Stimulated activated memory B cell treated with anti-CD40 and anti-IgM and Interleukin-4, amounts not matched to agents 10 μg/mL and 1 μg/mL and 100 μg/mL, for 72 hours (primary cell): ENCODE data around the gene RNF150.
A peak's percentile ranks its signal among the peaks of the same experiment; 100 is the strongest.
"Not testable (repeated sequence)": the region's sequence is repeated elsewhere in the genome, so short reads cannot be mapped to it uniquely, and the experiment has no call there.

ENCODE experiments used
- ATAC-seq: fragments of 150-1000 bp; cut with Tn5 transposase; 2 replicates; pipeline ENCODE4 v1.10.0; 2021
- H3K27ac Mint-ChIP-seq: one replicate; pipeline ENCODE4 v1.8.0; 2022; ENCODE audit warnings: mild to moderate bottlenecking, mixed read lengths
- H3K27me3 Mint-ChIP-seq: one replicate; pipeline ENCODE4 v1.8.0; 2022; ENCODE audit warnings: mixed read lengths
- H3K36me3 Mint-ChIP-seq: one replicate; pipeline ENCODE4 v1.8.0; 2022; ENCODE audit warnings: mixed read lengths
- H3K4me1 Mint-ChIP-seq: one replicate; pipeline ENCODE4 v1.8.0; 2022; ENCODE audit warnings: mixed read lengths
- H3K4me3 Mint-ChIP-seq: one replicate; pipeline ENCODE4 v1.8.0; 2022; ENCODE audit warnings: mild to moderate bottlenecking, moderate library complexity, mixed read lengths
- H3K9me3 Mint-ChIP-seq: one replicate; pipeline ENCODE4 v1.8.0; 2022; ENCODE audit warnings: mixed read lengths

Gene RNF150

DNA sequence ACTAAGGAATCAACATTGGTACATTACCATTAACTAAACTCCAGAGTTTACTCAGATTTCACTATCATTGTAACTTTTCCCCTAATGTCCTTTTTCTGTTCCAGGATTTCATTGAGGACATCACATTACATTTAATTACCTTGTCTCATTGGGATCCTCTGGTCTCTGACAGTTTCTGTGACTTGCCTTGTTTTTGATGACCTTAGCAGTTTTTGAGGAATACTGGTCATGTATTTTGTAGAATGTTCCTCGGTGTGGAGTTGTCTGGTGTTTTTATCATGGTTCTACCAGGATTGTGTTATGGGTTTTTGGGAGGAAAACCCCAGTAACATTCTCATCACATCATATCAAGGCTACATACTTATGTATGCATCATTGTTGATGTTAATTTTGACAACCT is 281.5 kb downstream of the RNF150 start:
- H3K27ac Mint-ChIP-seq = no peak overlapping the region

DNA sequence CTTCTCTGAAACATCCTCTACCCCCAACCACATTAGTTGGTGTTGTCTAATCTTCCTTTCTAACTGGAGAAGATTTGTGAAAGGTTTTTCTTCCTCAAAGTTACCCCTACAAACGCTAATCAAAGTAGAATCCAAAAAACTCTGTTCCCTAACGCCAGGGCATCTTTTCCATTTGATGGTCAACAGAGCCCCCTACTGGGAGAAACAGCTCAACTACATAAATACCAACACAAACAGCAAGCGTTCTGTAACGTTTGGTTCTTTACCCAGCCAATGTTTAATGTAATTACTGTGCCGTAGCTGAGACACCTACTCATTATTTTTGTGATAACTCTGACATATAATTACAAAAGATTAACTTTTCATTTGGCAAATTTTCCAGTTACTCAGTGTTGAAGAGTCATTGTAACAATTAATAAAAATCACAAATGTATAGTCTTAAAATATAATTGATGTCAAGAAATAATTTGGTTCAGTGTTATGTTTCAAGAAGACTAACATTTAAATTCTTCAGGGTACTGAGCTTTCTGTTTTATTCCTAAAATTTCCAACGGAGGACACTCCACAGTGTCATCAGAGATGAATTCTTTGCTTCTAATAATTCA is 282.1 kb downstream of the RNF150 start:
- Mint-ChIP-seq H3K27ac (peak overlapping the region; percentile 89), H3K4me3 (no peak overlapping the region), H3K9me3 (no peaks in the 10 kb centered on the region), H3K36me3 (no peaks in the 10 kb centered on the region), H3K27me3 (no peaks in the 10 kb centered on the region), H3K4me1 (peaks cover 28% of the 10 kb centered on the region)
- ATAC-seq = peak; percentile 71

More for the DNA sequence above, 281.5 kb downstream of the RNF150 start:
- Mint-ChIP-seq H3K4me3 (no peak overlapping the region), H3K36me3 (no peaks in the 10 kb centered on the region), H3K4me1 (peaks cover 28% of the 10 kb centered on the region), H3K27me3 (no peaks in the 10 kb centered on the region), H3K9me3 (no peaks in the 10 kb centered on the region)
- no peak for ATAC-seq

DNA sequence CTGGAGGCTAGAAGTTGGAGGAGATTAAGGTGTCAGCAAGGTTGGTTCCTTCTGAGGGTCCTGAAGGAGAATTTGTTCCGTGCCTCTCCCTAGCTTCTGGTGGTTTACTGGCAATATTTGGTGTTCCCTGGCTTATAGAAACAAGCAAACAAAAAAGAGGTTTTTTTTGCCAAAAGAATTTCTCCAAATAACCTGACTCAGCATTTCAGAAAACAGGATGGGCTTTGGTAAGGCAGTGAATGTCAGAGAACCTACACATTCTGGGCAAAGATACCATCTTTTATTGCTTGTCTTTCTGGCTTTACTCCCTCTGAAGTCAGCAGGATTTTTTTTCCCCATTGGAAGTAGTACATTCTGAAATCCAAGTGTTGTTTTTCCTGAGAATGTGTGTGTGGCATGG is 283.7 kb downstream of the RNF150 start:
- Mint-ChIP-seq H3K9me3 (peaks cover 2% of the 10 kb centered on the region), H3K4me3 (no peak overlapping the region), H3K4me1 (peaks cover 21% of the 10 kb centered on the region), H3K27me3 (no peaks in the 10 kb centered on the region), H3K36me3 (no peaks in the 10 kb centered on the region), H3K27ac (peak overlapping the region; percentile 89)
- no peak for ATAC-seq

DNA sequence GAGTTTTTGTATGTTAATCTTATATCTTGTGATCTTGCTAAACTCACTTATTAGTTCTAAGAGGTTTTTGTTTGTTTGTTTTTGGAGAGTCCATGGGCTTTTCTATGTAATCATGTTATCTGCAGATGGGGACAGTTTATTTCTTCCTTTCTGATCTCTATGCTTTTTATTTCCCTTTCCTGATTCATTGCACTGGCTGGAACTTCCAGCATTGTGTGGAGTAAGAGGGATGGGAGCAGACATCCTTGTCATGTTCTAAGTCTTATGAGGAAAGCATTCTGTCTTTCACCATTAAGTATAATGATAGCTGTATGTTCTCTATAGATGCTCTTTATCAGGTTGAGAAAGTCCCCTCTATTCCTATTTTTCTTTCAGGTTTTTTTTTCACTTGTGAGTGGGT is 286.5 kb downstream of the RNF150 start:
- H3K27me3 Mint-ChIP-seq = no peaks in the 10 kb centered on the region
- H3K27ac Mint-ChIP-seq = no peak overlapping the region
- ATAC-seq = no peak
- peaks cover 4% of the 10 kb centered on the region for H3K36me3 Mint-ChIP-seq
- no peak overlapping the region for H3K4me3 Mint-ChIP-seq
- peaks cover 27% of the 10 kb centered on the region for H3K4me1 Mint-ChIP-seq
- peaks cover 4% of the 10 kb centered on the region for H3K9me3 Mint-ChIP-seq

DNA sequence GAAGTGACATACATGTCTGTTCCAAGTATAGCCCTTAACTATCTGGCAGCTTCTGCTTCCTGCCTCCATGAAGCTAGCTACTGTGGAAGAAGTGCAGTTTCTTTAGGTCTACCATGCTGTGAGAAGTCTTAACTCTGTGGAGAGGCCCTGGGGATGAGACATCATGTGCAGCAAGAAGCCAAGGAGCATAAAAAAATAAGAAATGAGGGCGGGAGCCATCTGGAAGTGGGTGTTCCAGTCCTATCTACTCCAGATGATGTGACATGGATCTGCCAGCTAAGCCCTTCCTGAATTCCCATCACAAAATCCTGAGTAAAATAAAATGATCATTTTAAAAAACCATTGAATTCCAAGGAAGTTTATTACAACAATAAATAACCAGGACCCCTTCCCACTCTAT is 289.2 kb downstream of the RNF150 start:
- H3K27me3 Mint-ChIP-seq = no peaks in the 10 kb centered on the region
- peaks cover 38% of the 10 kb centered on the region for H3K4me1 Mint-ChIP-seq
- H3K9me3 Mint-ChIP-seq = peaks cover 8% of the 10 kb centered on the region
- no peak overlapping the region for H3K27ac Mint-ChIP-seq
- H3K36me3 Mint-ChIP-seq = peaks cover 8% of the 10 kb centered on the region
- H3K4me3 Mint-ChIP-seq = no peak overlapping the region
- no peak for ATAC-seq

DNA sequence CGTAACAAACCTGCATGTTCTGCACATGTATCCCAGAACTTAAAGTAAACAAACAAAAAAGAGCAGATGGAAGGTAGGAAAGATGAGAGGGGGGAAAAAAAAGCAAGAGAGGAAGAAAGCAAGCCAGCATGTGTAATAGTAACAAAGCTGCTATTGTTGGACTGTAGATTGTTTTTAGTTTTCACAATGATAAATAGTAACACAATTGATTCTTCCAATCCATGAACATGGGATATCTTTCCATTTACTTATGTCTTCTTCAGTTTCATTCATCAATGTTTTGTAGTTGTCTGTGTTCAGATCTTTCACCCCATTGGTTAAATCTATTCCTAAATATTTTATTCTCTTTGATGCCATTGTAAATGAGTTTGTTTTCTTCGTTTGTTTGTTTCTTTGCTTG is 292.1 kb downstream of the RNF150 start:
- Mint-ChIP-seq H3K9me3 (peaks cover 8% of the 10 kb centered on the region), H3K4me1 (peaks cover 46% of the 10 kb centered on the region), H3K4me3 (no peak overlapping the region), H3K36me3 (peaks cover 8% of the 10 kb centered on the region), H3K27ac (peak overlapping the region; percentile 59), H3K27me3 (no peaks in the 10 kb centered on the region)
- no peak for ATAC-seq

DNA sequence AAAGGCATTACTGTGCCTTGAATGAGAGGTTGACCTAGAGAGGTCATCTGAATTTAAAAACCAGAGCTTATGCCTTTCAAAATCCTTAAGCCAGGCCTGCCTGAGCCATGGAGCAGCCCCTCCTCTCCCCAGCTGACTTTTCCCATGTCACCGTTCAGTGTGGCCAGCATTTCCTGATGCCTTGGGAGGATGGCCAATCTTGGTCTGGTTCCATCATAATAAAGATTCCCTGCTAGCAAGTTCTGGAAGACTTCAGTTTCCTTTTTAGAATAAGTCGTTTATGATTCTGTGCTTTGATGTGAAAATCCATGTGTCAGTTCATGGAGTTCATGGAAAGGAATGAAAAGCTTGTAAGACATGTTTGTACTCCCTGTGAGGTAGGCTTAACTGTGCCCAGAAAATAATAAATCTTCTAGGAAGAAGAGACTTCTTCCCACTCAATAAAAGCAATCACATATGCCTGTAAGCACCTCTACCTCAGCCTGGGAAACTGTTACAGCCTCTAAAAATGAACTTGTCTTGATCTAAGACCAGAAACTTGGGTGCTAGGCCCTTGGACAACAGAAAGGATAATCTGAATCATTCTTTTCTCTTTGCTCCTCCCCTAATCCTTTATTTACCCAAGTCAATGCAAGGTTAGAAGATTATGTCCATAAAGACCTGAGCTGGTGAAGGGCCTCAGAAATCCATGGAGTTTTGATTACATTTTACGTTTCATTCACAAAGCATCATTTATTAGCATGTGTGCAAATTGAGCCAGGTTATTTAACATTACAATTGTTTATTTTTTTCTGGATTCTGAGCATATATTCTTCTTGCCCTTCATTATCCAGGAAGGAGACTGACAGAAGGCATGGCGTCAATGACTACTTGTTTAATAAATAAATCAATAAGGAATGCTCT is 293.1 kb downstream of the RNF150 start:
- Mint-ChIP-seq H3K9me3 (peaks cover 8% of the 10 kb centered on the region), H3K36me3 (peaks cover 8% of the 10 kb centered on the region), H3K4me1 (peaks cover 48% of the 10 kb centered on the region), H3K27me3 (no peaks in the 10 kb centered on the region), H3K4me3 (no peak overlapping the region), H3K27ac (peak overlapping the region; percentile 59)
- ATAC-seq = no peak

DNA sequence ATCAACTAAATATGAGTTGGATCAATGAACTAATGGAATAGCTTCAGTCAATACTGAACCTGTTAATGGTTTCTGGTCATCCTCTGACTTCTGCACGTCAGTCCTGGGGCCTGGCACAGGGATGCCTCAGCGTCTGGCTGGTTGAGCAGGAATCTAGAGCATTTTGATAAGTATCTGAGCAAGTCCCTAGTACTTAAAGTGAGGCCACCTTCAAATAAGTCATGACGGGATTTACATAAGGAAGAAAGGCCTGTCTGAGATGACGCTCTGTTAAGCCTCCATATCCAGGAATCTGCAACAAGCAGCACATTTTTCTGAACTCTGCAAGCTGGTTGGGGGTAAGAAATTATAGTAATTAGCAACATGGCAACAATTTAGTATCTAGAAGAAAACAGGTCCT is 293.9 kb downstream of the RNF150 start:
- Mint-ChIP-seq H3K27ac (peak overlapping the region; percentile 57), H3K4me1 (peaks cover 55% of the 10 kb centered on the region), H3K9me3 (peaks cover 6% of the 10 kb centered on the region), H3K27me3 (no peaks in the 10 kb centered on the region), H3K4me3 (no peak overlapping the region), H3K36me3 (peaks cover 8% of the 10 kb centered on the region)
- no peak for ATAC-seq

DNA sequence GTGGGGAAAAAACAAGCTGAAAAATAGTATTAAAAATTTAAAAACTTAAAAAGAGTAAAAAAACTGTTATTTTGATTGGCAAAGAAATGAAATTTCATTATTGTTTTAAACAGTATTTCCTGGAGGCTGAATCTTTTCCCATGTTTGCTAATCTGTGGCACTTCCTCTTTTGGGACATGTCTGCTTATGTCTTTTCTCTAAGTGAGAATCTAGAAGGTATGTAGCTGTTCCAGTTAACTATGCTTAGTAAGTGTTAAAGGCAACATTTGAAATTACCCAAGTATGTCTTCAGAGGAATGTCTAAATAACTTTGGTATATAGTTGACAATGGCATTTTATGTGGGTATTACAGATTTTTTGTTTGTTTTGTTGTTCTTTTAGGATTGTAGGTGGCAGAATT is 295.5 kb downstream of the RNF150 start:
- H3K4me1 Mint-ChIP-seq = peaks cover 56% of the 10 kb centered on the region
- peaks cover 8% of the 10 kb centered on the region for H3K36me3 Mint-ChIP-seq
- H3K4me3 Mint-ChIP-seq = no peak overlapping the region
- H3K9me3 Mint-ChIP-seq = peaks cover 11% of the 10 kb centered on the region
- no peaks in the 10 kb centered on the region for H3K27me3 Mint-ChIP-seq
- no peak for ATAC-seq
- peak overlapping the region; percentile 57 for H3K27ac Mint-ChIP-seq

DNA sequence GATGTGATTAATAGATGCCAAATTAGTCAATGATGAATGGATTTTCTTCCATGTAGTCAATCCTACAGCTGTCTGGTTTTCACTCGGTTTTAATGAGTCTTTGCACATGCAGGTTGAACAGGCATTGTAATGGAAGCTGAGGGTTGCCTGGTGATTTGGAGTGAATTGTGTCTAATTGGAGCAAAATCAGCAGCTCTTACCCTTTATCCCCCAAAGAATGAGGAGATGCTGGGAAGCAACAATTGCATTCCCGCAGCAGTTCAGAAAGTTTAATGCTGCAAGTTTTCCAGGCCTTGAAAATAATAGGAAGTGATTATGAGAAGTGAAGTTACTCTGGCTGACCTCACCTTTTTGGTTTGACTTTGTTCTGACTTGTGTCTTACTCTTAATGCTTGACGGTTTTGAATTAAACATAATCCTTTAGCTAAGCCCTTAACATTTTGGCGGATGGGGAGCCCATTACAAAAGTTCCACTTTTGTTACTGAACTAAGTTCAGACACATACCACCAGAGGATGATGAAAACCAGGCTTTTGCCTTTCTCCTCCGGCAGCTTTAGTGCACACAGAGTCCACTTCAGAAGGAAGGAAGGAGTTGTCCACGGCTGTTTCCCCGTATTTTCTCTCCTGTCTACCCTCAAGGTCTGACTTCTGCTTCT is 298.3 kb downstream of the RNF150 start:
- Mint-ChIP-seq H3K4me1 (peaks cover 53% of the 10 kb centered on the region), H3K27ac (peak overlapping the region; percentile 31), H3K4me3 (no peak overlapping the region), H3K36me3 (peaks cover 6% of the 10 kb centered on the region), H3K9me3 (peaks cover 9% of the 10 kb centered on the region), H3K27me3 (no peaks in the 10 kb centered on the region)
- ATAC-seq = no peak

DNA sequence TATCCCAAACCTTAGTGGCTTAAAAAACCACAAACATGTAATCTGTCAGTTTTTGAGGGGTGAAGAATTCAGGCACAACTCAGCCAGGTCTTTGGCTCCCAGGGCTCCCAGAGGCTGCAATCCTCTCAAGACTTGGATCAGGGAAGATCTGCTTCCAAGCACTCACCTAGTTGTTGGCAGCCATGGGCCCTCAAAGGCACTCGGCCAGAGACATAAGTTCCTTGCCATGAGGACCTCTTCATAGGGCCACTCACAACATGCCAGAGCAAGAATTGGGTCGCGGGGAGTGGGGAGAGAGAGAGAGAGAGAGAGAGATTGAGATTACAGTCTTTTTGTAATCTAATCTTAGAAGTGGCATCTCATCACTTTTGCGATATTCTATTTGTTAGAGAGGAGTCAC is 300.0 kb downstream of the RNF150 start:
- ATAC-seq = no peak
- peaks cover 12% of the 10 kb centered on the region for H3K9me3 Mint-ChIP-seq

DNA sequence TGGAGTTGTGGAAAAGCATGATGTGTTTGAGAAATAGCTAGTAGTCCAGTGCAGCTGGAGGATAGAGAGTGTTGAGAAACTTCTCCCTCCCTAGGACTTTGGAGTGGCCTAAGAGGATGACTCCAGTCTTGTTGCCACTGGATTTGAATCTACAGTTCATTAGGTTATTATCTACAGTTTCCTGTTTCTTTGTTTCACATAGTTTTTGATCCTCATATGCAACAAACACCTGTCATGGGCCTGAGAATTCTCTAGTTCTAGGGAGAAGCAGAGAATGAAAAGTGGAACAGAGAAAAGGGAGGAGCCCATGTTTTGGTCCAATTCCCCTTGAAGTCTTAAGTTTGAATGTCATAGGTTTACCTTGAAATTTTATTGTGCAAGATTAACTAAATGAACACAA is 303.4 kb downstream of the RNF150 start:
- peaks cover 17% of the 10 kb centered on the region for H3K36me3 Mint-ChIP-seq
- peaks cover 17% of the 10 kb centered on the region for H3K9me3 Mint-ChIP-seq
- H3K27me3 Mint-ChIP-seq = no peaks in the 10 kb centered on the region
- peak; percentile 83 for ATAC-seq
- H3K4me3 Mint-ChIP-seq = no peak overlapping the region
- peaks cover 71% of the 10 kb centered on the region for H3K4me1 Mint-ChIP-seq
- H3K27ac Mint-ChIP-seq = peak overlapping the region; percentile 85

More for the DNA sequence above, 300.0 kb downstream of the RNF150 start:
- H3K4me3 Mint-ChIP-seq = no peak overlapping the region
- H3K36me3 Mint-ChIP-seq = peaks cover 12% of the 10 kb centered on the region
- no peaks in the 10 kb centered on the region for H3K27me3 Mint-ChIP-seq
- peaks cover 56% of the 10 kb centered on the region for H3K4me1 Mint-ChIP-seq
- H3K27ac Mint-ChIP-seq = peak overlapping the region; percentile 85

DNA sequence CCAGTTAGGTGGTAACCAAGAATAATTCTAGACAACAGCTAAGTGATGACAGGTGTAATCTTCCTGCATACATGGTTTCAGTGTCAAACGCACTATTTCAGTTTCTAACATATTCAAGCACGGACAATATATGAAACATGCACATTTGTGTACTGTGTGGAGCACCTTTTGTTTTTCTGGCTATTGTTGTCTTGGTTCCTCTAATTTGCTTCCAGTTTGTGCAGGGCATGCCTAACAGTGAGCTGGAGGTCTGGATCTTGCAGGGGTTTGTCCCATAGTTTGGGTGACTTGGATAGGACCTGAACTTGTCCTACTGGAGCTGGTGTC is 306.6 kb downstream of the RNF150 start:
- Mint-ChIP-seq H3K9me3 (peaks cover 26% of the 10 kb centered on the region), H3K27ac (peak overlapping the region; percentile 60), H3K4me3 (no peak overlapping the region), H3K36me3 (peaks cover 35% of the 10 kb centered on the region), H3K27me3 (no peaks in the 10 kb centered on the region), H3K4me1 (peaks cover 62% of the 10 kb centered on the region)
- no peak for ATAC-seq

DNA sequence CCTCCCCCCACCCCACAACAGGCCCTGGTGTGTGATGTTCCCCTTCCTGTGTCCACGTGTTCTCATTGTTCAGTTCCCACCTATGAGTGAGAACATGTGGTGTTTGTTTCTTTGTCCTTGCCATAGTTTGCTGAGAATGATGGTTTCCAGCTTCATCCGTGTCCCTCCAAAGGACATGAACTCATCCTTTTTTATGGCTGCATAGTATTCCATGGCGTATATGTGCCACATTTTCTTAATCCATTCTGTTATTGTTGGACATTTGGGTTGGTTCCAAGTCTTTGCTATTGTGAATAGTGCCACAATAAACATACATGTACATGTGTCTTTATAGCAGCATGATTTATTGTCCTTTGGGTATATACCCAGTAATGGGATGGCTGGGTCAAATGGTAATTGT is 312.7 kb downstream of the RNF150 start:
- not testable (repeated sequence) for H3K27ac Mint-ChIP-seq, H3K27me3 Mint-ChIP-seq, H3K4me3 Mint-ChIP-seq, ATAC-seq
- H3K4me1 Mint-ChIP-seq = peaks cover 14% of the 10 kb centered on the region
- peaks cover 24% of the 10 kb centered on the region for H3K36me3 Mint-ChIP-seq
- H3K9me3 Mint-ChIP-seq = peaks cover 24% of the 10 kb centered on the region

DNA sequence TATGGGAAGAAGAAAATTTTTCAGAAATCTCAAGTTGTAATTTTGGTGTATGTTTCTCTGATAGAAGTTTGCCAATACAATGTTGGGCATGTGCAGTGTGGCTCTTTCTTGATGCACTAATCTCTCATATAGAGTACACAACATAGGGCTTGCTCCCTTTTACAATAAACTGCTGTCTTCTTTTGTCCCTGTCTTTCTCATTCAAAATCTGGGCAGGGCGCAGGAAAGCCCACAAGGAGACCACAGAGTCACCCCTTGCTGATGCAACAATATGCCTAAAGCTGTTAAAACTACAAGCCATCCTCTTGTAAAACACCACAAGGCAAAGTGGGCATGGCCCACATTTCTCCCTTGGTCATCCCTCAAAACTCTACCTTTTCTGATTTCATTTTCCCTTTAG is 313.7 kb downstream of the RNF150 start:
- Mint-ChIP-seq H3K27me3 (no peaks in the 10 kb centered on the region), H3K4me3 (no peak overlapping the region), H3K4me1 (peaks cover 13% of the 10 kb centered on the region), H3K27ac (no peak overlapping the region), H3K9me3 (peaks cover 17% of the 10 kb centered on the region), H3K36me3 (peaks cover 21% of the 10 kb centered on the region)
- ATAC-seq = no peak
